PC-3 (cell line): ENCODE data around the gene SDE2. TPM values are rescaled to one million over a fixed set of nuclear protein-coding genes. Genes with fewer than 3 reads are reported as not detected.

Experiments
- ATAC-seq: fragments of 200-7000 bp; cut with Tn5 transposase; 2 replicates; pipeline ENCODE4 v1.9.1; 2020; ENCODE audit warnings: mild to moderate bottlenecking, moderate library complexity
- BruUV-seq: library from RNA; stranded (reverse); fragments of 400-500 nt; replicated peaks from 2 replicates; lab custom pipeline; 2021; lab: Mats Ljungman, UMichigan
- CTCF ChIA-PET: fragments of 300-600 bp; sonication (Branson Sonifier 250); formaldehyde crosslinking; loops from one replicate; lab custom pipeline; 2022; ENCODE audit warnings: antibody characterized with exemption; lab: Charles Lee
- POLR2A ChIA-PET: fragments of 300-600 bp; sonication (Branson Sonifier 250); formaldehyde crosslinking; loops from one replicate; lab custom pipeline; 2022; ENCODE audit warnings: antibody characterized with exemption; ENCODE audit not compliant: unreplicated experiment; lab: Charles Lee
- DNase-seq: peaks from one replicate; pipeline ENCODE4 v3.0.0-alpha.2; 2015
- H2AFZ ChIP-seq: fragments of 300-600 bp; sonication (generic); 2 replicates; pipeline ENCODE4 v1.6.0; 2016; ENCODE audit warnings: antibody characterized with exemption, low read length
- H3F3A ChIP-seq: fragments of 300-600 bp; sonication (generic); one replicate; pipeline ENCODE4 v1.6.0; 2017; ENCODE audit warnings: antibody characterized with exemption, low read length, control low read depth, mild to moderate bottlenecking; ENCODE audit not compliant: unreplicated experiment
- H3K27ac ChIP-seq: fragments of 300-600 bp; sonication (generic); 2 replicates; pipeline ENCODE4 v1.5.1; 2016; ENCODE audit warnings: mild to moderate bottlenecking, low read length
- H3K27me3 ChIP-seq: fragments of 300-600 bp; sonication (generic); 2 replicates; pipeline ENCODE4 v1.6.1; 2016; ENCODE audit warnings: low read length, mixed read lengths
- H3K36me3 ChIP-seq: fragments of 300-600 bp; sonication (generic); 2 replicates; pipeline ENCODE4 v1.6.1; 2016; ENCODE audit warnings: low read depth, mixed run types, low read length, mixed read lengths
- H3K4me1 ChIP-seq: fragments of 300-600 bp; sonication (generic); 2 replicates; pipeline ENCODE4 v1.5.1; 2016; ENCODE audit warnings: low read length; ENCODE audit not compliant: insufficient read depth
- H3K4me2 ChIP-seq: fragments of 300-600 bp; sonication (generic); 2 replicates; pipeline ENCODE4 v1.6.0; 2016; ENCODE audit warnings: low read length
- H3K4me3 ChIP-seq: fragments of 300-600 bp; sonication (generic); 2 replicates; pipeline ENCODE4 v1.5.1; 2016; ENCODE audit warnings: mild to moderate bottlenecking, low read length, mixed read lengths
- H3K79me2 ChIP-seq: fragments of 300-600 bp; sonication (generic); 2 replicates; pipeline ENCODE4 v1.6.1; 2017; ENCODE audit warnings: low read length, mixed read lengths
- H3K9ac ChIP-seq: fragments of 300-600 bp; sonication (generic); 2 replicates; pipeline ENCODE4 v1.6.0; 2016; ENCODE audit warnings: mild to moderate bottlenecking, low read length
- H3K9me2 ChIP-seq: fragments of 300-600 bp; sonication (generic); replicated peaks from 2 replicates; pipeline ENCODE4 v1.6.1; 2016; ENCODE audit warnings: mixed run types, low read length, mixed read lengths
- H3K9me3 ChIP-seq: fragments of 300-600 bp; sonication (generic); 2 replicates; pipeline ENCODE4 v1.6.1; 2016; ENCODE audit warnings: low read length, mixed read lengths
- H4K20me1 ChIP-seq: fragments of 300-600 bp; sonication (generic); 2 replicates; pipeline ENCODE4 v1.6.1; 2016; ENCODE audit warnings: low read length, mixed read lengths
- CTCF ChIP-seq: fragments of 300-600 bp; sonication (generic); conservative IDR thresholded peaks from 2 replicates; pipeline ENCODE4 v1.5.1; 2017; ENCODE audit warnings: antibody characterized with exemption, low read depth, mild to moderate bottlenecking, low read length
- EZH2 ChIP-seq: fragments of 300-600 bp; sonication (generic); IDR thresholded peaks from one replicate; pipeline ENCODE4 v1.6.1; 2017; ENCODE audit warnings: antibody characterized with exemption, mild to moderate bottlenecking, low read length; ENCODE audit not compliant: unreplicated experiment
- EZH2phosphoT487 ChIP-seq: fragments of 300-600 bp; sonication (generic); IDR thresholded peaks from 2 replicates; pipeline ENCODE4 v1.6.1; 2018; ENCODE audit warnings: mild to moderate bottlenecking, antibody characterized with exemption, low read length, borderline replicate concordance
- intact Hi-C: fragments of 100-400 bp; cut with micrococcal nuclease; formaldehyde crosslinking; loops from 2 replicates; pipeline ENCODE4 v1.9.0; 2023
- total RNA-seq: library from RNA; depleted of rRNA; stranded (reverse); fragments of >200 nt; gene quantifications from 2 replicates; pipeline ENCODE4 v1.2.3, GENCODE V29; 2014

The SDE2 gene
- total RNA-seq, 1 experiment from 2014 or later, result 26.1 TPM

GRCh38 chr1:225998560-225999226, 450 bp downstream of the SDE2 start:
- Histone ChIP-seq H2AFZ (peak overlapping the region; percentile 72), H3K4me3 (peak overlapping the region; percentile 94), H3K36me3 (peaks cover 21% of the 10 kb centered on the region; the same call in 1 of the 2 replicates), H3F3A (no peaks in the 10 kb centered on the region), H3K9me2 (no peaks in the 10 kb centered on the region), H3K9me3 (no peaks in the 10 kb centered on the region), H3K9ac (peak overlapping the region; percentile 91), H4K20me1 (peaks cover 29% of the 10 kb centered on the region; the same call in 1 of the 2 replicates), H3K4me1 (peaks cover 23% of the 10 kb centered on the region), H3K27ac (peak overlapping the region; percentile 17; the same call in 1 of the 2 replicates), H3K79me2 (peaks cover 55% of the 10 kb centered on the region), H3K4me2 (peak overlapping the region; percentile 98), H3K27me3 (no peaks in the 10 kb centered on the region)
- DNase-seq, result peak; percentile 38
- ATAC-seq, result peak; percentile 21
- ChIA-PET CTCF (interaction anchor here (0.7 to 1.0 kb wide), 2 partner anchors 64 to 347 kb away, joined by 3 to 4 read pairs; partner anchors contain the start of gene H3-3A), POLR2A (interaction anchor here (0.7 to 1.2 kb wide), 3 partner anchors 64 to 150 kb away, joined by 3 to 8 read pairs (median 6); partner anchors contain the start of gene H3-3A)
- no peak for TF ChIP-seq CTCF
- TF ChIP-seq EZH2, result no peak
- no peak for TF ChIP-seq EZH2phosphoT487
- BruUV-seq, result TSS peak; percentile 67
- intact Hi-C loops, result loop anchor here (1.0 to 5.0 kb wide), 2 partner anchors 64 to 124 kb away; partner anchors contain the start of gene H3-3A

GRCh38 chr1:225996946-225997545, 2.1 kb downstream of the SDE2 start:
- ChIA-PET CTCF (interaction anchor here (1.1 kb wide), 1 partner anchor 68 kb away, joined by 3 read pairs; no protein-coding TSS in a partner anchor), POLR2A (no interaction called here)
- H3K4me1 ChIP-seq, result peaks cover 23% of the 10 kb centered on the region
- peaks cover 29% of the 10 kb centered on the region; the same call in 1 of the 2 replicates for H4K20me1 ChIP-seq
- intact Hi-C loops, result loop anchor here (5.0 kb wide), 1 partner anchor 125 kb away; no protein-coding TSS in a partner anchor
- H3K36me3 ChIP-seq, result peaks cover 34% of the 10 kb centered on the region
- no peak overlapping the region for H2AFZ ChIP-seq
- no TSS peak for BruUV-seq
- no peaks in the 10 kb centered on the region for H3F3A ChIP-seq
- no peak for DNase-seq
- no peaks in the 10 kb centered on the region for H3K9me2 ChIP-seq
- TF ChIP-seq EZH2, result no peak
- no peak for TF ChIP-seq CTCF
- TF ChIP-seq EZH2phosphoT487, result no peak
- no peaks in the 10 kb centered on the region for H3K9me3 ChIP-seq
- H3K79me2 ChIP-seq, result peaks cover 57% of the 10 kb centered on the region
- ATAC-seq, result no peak
- H3K27me3 ChIP-seq, result no peaks in the 10 kb centered on the region
- 0 out of 2 replicates have a peak overlapping the region, but pooled peaks have one; percentile 91 for H3K9ac ChIP-seq
- peak overlapping the region; percentile 94 for H3K4me3 ChIP-seq
- H3K4me2 ChIP-seq, result peak overlapping the region; percentile 98
- no peak overlapping the region for H3K27ac ChIP-seq
